ENCODE measurements around the gene SCIMP.
"Not testable (repeated sequence)": the region's sequence is repeated elsewhere in the genome, so short reads cannot be mapped to it uniquely, and the experiment has no call there.

The SCIMP gene

GRCh38 chr17:5237541-5238016 lies 2.9 kb upstream of the SCIMP start:
- peak; percentile 49 to 65 for DNase-seq

GRCh38 chr17:5236938-5237540 lies 2.4 kb upstream of the SCIMP start:
- no peak for DNase-seq

GRCh38 chr17:5233492-5233891 lies 1.2 kb downstream of the SCIMP start:
- not testable (repeated sequence) for DNase-seq

DNA sequence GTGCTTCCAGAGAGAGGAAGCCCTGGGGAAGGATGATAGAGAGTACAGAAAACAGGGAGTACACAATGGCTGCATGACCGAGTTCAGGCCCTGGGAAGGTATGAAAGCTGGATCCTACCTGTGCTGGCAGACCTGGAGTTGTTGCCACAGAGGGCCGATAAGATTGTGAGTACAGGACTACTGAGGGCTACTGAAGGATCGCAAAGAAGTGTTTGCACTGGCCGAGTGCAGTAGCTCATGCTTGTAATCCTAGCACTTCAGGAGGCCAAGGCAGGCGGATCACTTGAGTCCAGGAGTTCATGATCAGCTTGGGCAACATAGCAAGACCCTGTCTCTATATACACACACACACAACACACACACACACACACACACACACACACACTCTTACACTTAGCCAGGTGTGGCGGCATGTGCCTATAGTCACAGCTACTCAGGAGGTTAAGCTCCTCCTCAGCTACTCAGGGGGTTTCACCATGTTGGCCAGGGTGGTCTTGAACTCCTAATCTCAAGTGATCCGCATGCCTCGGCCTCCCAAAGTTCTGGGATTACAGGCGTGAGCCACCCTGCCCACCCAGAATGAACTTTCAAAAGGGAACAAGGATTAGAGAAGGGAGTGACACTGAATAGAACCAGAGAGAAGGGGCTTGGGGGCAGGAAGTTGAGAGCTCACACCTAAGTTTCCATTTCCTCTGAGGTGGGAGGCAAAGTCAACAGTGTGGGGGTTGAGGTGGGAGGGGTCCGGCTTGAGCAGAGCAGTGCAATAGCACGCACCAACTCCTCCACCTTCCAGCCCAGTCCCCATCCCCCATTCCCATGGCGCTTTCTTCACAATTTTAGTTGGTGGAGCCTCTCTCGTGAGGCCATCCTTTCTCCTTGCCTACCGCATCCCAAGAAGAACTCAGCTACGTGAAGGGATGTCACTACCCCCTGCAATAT lies 7.5 kb downstream of the SCIMP start:
- no peak for DNase-seq

GRCh38 chr17:5225668-5226457 lies 8.8 kb downstream of the SCIMP start:
- no peak for DNase-seq

- not testable (repeated sequence) for DNase-seq
These were observed 12.7 kb downstream of the SCIMP start for GRCh38 chr17:5221912-5222311.

- no peak for DNase-seq
These were observed 14.6 kb downstream of the SCIMP start for GRCh38 chr17:5220074-5220473.

DNA sequence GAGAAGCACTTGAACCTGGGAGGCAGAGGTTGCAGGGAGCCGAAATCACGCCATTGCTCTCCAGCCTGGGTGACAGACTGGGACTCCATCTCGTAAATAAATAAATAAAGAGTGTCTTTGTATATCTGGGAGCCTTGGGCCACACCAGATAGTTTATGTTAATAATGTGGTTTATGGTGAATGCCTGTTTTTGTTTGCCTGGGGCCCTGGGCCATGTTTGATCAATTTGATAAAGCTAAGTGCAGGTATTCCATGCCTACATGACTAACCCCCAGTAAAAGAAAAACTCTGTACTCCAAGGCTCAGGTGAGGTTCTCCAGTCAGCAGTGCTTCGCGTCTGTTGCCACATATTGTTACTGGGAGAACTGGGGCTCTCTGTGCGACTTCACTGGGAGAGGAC lies 15.1 kb downstream of the SCIMP start:
- DNase-seq: no peak

DNA sequence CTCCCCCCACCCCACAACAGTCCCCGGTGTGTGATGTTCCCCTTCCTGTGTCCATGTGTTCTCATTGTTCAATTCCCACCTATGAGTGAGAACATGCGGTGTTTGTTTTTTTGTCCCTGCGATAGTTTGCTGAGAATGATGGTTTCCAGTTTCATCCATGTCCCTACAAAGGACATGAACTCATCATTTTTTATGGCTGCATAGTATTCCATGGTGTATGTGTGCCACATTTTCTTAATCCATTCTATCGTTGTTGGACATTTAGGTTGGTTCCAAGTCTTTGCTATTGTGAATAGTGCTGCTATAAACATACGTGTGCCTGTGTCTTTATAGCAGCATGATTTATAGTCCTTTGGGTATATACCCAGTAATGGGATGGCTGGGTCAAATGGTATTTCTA lies 17.1 kb downstream of the SCIMP start:
- not testable (repeated sequence) for DNase-seq

DNA sequence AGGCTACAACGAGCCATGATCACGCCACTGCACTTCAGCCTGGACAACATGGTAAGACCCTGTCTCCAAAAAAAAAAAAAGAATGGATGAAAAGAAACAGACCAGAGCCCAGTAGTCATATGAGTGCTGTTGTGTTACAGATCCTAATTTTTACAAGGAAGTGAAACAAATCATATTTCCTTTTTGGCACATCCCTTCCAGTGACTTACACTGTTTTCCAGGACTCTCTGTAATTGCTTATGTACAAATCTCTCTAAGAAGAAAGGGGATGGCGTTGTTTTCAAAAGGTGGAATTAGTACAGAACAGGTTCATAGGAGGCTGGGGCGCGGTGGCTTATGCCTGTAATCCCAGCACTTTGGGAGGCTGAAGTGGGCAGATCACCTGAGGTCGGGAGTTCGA lies 23.2 kb downstream of the SCIMP start:
- DNase-seq: no peak

DNA sequence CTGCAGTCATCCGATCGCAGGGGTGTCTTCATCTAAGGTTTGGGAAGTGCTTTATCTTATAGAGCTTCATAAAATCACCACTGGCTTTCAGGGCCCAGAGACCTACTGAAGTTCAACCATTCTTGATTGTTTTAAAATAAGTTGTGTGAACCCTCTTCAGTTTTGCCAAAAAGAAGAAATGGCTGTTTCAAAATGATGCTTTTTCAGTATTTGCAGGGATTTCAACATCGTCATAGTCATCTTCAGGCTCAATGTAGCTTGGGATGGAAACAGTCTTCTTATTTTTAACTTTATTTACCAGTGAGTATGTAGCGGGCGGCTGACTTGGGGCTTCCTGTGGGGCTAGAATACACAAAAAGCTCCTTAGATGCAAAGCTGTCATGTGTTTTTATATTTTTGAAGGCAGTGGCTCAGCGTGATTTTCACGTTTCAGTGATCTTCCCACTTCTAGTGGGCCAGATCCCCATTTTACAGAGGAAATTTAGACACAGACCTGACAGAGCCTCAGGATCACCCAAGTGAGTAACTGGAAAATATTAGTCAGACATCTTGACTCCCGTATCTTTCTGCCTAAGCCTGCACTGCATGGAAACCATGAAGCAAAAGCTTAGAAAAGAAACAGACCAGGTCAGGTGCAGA lies 23.9 kb downstream of the SCIMP start:
- no peak for DNase-seq

- no peak for DNase-seq
These were observed 24.6 kb downstream of the SCIMP start for GRCh38 chr17:5210091-5210490.

DNA sequence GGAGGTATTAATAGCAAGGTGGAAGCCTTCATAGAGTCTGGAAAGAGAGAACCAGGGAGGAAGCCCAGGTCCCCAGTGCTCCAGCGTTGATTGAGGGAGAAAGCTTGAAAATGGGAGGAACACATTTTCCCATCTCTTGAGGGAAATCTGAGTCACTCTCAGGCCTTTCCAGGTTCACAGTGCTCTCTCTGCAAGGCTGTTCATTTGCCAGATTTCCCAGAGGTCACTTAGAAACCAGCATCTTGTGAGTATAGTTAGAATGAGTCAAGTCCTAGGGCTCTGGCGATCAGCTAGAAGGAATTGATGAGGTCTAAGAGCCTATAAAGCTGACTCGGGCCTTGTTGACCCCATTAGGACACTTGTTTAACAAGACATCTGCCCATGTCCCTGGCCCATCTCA lies 25.3 kb downstream of the SCIMP start:
- no peak for DNase-seq

DNA sequence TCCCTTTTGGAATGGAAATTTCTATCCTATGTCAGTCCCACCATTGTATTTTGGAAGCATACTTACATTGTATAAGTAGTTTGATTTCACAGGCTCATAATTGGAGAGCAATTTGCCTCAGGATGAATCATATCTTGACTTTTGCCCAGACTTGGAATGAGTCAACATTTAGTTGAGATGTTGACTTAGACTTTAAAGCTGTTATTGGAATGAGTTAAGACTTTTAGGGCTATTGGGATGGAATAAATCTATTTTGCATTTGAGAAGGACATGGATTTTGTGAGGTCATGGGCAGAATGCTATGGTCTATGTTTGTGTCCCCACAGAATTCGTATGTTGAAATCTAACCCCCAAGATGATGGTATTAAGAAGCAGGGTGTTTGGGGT lies 30.8 kb downstream of the SCIMP start:
- no peak for DNase-seq

GRCh38 chr17:5203178-5203907 lies 31.3 kb downstream of the SCIMP start:
- DNase-seq: no peak

- no peak for DNase-seq
These were observed 33.6 kb downstream of the SCIMP start for GRCh38 chr17:5201011-5201410.

DNA sequence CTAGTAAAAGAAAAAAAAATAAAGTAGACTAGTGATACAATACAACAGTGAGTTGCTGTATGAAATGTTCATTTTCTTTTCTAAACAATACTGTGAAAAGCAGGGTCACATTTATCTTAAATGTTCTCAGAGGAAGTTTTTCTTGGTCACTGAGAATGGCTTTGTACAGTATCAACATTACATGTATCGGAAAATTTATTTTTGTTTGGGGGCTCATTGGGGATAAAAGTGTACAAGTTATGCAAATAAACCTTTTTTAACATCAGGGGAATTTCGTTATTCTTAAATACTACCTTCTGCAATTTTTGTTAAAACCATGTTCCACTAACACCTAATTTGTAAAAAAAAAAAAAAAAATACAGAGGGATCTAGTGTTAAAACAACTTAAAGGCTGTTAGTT lies 34.3 kb downstream of the SCIMP start:
- no peak for DNase-seq

GRCh38 chr17:5198472-5198871 lies 36.2 kb downstream of the SCIMP start:
- no peak for DNase-seq

DNA sequence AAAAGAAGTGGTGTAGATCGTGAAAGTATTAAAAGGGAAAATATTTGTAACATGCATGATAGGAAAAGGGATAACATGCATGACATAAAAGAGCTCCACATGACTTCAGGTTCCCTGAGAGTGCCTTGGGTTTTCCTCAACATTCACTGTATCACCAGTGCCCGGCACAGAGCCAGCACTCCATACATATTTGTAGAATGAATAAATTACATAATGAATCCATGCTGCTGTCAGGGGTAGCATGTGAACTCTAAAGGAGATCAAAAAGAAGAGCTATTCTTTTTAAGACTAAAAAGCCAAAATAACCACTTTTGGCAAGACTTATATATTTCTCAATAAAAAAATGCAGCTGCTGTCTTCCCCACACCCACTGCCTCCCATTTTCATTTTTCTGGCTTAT lies 40.3 kb downstream of the SCIMP start:
- no peak for DNase-seq

DNA sequence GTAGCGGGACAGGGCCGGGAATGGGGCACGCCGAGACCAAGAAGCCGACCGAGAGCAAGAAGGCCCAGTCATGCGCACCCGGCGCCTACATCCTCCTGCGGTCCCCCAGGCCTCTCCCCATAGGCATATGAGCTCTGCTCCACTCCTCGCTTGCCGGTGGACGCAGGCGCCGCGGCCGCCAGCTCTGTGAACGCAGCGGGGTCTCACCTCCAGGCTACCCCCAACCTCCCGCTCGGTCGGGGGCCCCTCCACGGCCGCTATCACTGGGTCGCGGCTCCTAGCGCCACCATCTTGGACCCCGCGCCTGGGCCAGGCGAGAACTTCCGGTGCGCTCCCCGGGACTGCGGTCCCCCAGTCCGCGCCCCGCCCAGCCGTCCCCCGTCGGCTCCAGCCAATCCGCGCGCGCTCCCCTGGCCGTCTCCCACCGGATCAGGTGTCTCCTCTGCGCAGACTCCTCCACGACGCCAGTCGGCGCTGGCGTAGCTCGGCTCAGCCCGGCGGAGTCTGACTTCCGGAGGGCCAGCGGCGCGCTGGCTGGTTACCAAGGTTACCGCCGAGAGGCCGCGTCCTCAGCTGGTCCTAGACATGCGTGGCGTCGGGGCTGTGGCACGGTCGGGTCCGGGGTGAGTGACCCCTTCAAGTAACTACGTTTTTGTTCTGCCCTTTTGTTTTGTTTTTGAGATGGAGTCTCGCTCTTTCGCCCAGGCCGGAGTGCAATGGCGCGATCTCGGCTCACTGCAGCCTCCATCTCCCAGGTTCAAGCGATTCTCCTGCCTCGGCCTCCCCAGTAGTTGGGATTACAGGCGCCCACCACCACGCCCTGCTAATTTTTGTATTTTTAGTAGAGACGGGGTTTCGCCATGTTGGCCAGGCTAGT lies 42.9 kb downstream of the SCIMP start, which contains the start of gene ZNF594:
Gene ZNF594 (minus strand): TSS at position 328 of the 877 bp plus-strand sequence. CDS start 7,612 bp downstream, outside the sequence.
- DNase-seq: peak; percentile 98

- DNase-seq: no peak
These were observed 50.4 kb downstream of the SCIMP start for GRCh38 chr17:5184288-5184687.
